NB4 (cell line): ENCODE measurements around the gene FKBP6.

Experiments used
- POLR2A ChIP-seq: IDR thresholded peaks from 2 replicates; pipeline ENCODE4 v1.6.1; 2011; ENCODE audit warnings: mild to moderate bottlenecking; ENCODE audit not compliant: insufficient read length; ENCODE audit errors: extremely low read depth
- TF ChIP-seq, protein P1 (sequence below): IDR thresholded peaks from one replicate; pipeline ENCODE4 v1.5.1; 2012; ENCODE audit warnings: low read depth, low read length
- TF ChIP-seq, protein P2 (sequence below): IDR thresholded peaks from 2 replicates; pipeline ENCODE4 v1.6.1; 2011; ENCODE audit warnings: low read depth, low read length

DNA sequence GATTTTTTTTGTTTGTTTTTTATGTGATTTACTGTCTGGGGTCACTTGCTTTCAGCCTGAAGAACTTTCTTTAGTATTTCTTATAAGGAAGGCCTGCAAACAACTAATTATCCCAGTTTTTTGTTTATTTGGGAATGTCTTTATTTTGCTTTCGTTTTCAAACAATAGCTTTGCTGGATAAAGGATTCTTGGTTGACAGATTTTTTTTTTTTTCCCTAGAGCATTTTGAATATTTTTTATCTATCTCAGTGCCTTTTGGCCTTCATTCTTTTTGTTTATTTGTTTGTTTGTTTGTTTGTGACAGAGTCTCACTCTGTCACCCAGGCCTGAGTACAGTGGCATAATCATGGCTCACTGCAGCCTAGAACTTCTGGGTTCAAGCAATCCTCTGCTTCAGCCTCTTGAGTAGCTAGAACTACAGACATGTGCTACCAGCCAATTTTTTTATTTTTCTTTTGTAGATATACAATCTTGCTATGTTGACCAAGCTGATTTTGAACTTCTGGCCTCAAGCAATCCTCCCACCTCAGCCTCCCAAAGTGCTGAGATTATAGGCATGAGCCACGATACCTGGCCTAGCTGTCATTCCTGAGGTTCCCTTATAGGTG, 59.4 kb downstream of the FKBP6 start:
- TF ChIP-seq POLR2A, result no peak
- TF ChIP-seq, protein P1, sequence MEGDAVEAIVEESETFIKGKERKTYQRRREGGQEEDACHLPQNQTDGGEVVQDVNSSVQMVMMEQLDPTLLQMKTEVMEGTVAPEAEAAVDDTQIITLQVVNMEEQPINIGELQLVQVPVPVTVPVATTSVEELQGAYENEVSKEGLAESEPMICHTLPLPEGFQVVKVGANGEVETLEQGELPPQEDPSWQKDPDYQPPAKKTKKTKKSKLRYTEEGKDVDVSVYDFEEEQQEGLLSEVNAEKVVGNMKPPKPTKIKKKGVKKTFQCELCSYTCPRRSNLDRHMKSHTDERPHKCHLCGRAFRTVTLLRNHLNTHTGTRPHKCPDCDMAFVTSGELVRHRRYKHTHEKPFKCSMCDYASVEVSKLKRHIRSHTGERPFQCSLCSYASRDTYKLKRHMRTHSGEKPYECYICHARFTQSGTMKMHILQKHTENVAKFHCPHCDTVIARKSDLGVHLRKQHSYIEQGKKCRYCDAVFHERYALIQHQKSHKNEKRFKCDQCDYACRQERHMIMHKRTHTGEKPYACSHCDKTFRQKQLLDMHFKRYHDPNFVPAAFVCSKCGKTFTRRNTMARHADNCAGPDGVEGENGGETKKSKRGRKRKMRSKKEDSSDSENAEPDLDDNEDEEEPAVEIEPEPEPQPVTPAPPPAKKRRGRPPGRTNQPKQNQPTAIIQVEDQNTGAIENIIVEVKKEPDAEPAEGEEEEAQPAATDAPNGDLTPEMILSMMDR, result no peak
- TF ChIP-seq, protein P2, sequence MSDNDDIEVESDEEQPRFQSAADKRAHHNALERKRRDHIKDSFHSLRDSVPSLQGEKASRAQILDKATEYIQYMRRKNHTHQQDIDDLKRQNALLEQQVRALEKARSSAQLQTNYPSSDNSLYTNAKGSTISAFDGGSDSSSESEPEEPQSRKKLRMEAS, result no peak
